Large intestine (tissue), 1 donor: ENCODE data around the gene RBM4B. TPM values are rescaled to one million over a fixed set of nuclear protein-coding genes. Genes with fewer than 3 reads are reported as not detected.

Source experiments
- polyA plus RNA-seq: library from polyadenylated mRNA; unstranded; fragments of 120-200 nt; gene quantifications from one replicate; pipeline ENCODE4 v1.2.1, GENCODE V29; 2013

Gene RBM4B
- polyA plus RNA-seq, 1 donor, result 38.9 TPM

Other genes with a start within 250 kb of the RBM4B start
- 69.5 TPM for gene MRPL11, start 239.0 kb downstream of the RBM4B start, polyA plus RNA-seq
- gene PELI3, start 211.0 kb downstream of the RBM4B start, polyA plus RNA-seq, result 5.1 TPM
- 28.8 TPM for gene DPP3, start 197.5 kb downstream of the RBM4B start, polyA plus RNA-seq
- gene BBS1, start 167.3 kb downstream of the RBM4B start, polyA plus RNA-seq, result 40.8 TPM
- gene ZDHHC24, start 131.8 kb downstream of the RBM4B start, polyA plus RNA-seq, result 8.5 TPM
- gene ACTN3, start 131.0 kb downstream of the RBM4B start, polyA plus RNA-seq, result 0.22 TPM
- gene CTSF, start 109.3 kb downstream of the RBM4B start, polyA plus RNA-seq, result 11.9 TPM
- gene CCDC87, start 84.8 kb downstream of the RBM4B start, polyA plus RNA-seq, result 0.09 TPM
- 55.8 TPM for gene CCS, start 84.7 kb downstream of the RBM4B start, polyA plus RNA-seq
- 68.5 TPM for gene RBM14, start 61.3 kb downstream of the RBM4B start, polyA plus RNA-seq
- 145 TPM for gene RBM4, start 39.2 kb downstream of the RBM4B start, polyA plus RNA-seq
- gene SPTBN2, start 51.3 kb upstream of the RBM4B start, polyA plus RNA-seq, result 7.1 TPM
- 27.2 TPM for gene RCE1, start 165.6 kb upstream of the RBM4B start, polyA plus RNA-seq
- 15.7 TPM for gene LRFN4, start 179.2 kb upstream of the RBM4B start, polyA plus RNA-seq